Lung microvascular endothelial cell (primary cell): ENCODE measurements around the gene L3MBTL2. TPM values are rescaled to one million over a fixed set of nuclear protein-coding genes. Genes with fewer than 3 reads are reported as not detected.
"Not testable (repeated sequence)": the region's sequence is repeated elsewhere in the genome, so short reads cannot be mapped to it uniquely, and the experiment has no call there.

Experiments used
- DNase-seq, 2 donors: peaks; one replicate each; pipeline versions ENCODE4 v3.0.0 to v3.0.0-alpha.2; 2010; ENCODE audit warnings: low read depth in 2 of 2
- total RNA-seq: library from RNA; depleted of rRNA; stranded (reverse); fragments of >200 nt; gene quantifications from 2 replicates; pipeline ENCODE4 v1.2.1, GENCODE V29; 2014

The L3MBTL2 gene
- 17.0 and 21.6 TPM in 2 replicates for total RNA-seq

DNA sequence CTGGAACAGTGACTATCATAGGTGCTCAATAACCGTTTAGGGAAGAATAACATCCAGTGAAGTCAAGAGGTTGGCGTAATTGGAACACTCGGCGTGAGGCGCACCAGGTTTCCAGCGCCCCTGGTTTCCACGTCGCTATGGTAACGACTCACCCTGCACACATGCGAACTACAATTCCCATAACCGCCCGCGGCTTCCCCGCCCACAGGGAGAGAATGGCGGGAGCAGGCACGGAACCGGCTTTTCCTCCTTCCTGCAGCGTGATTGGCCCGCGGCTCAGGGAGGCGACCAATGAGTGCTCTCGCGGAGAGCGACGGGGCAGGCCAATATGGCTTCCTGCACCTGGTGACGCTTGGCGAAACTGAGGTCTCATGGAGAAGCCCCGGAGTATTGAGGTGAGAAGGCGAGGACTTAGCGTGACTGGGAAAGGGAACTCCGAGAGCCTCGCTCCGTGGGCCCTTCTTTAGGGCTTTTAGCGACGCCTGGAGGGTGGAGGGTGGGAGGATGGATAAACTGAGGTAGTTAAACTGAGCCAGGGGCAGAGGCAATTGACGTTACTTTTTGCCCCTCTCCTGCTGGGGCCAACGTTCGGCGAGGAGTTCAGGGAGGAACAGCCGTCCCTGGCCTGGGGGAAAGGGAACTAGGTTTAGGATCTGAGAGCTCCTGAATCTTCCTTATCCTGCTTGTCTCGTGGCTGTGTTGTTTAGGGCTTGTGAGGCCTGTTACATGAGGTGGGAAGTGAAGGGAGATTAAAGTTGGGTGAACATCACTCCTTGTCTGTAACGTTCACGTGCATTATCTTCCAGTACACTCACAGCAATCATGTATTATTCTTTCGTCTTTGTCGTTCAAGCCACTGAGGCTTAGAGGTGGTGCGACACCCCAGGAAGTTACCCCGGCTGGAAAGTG, at the start of gene L3MBTL2:
Gene L3MBTL2 (plus strand): TSS at position 321 of the 909 bp plus-strand sequence. CDS start 51 bp downstream, at position 372.
- peak; percentile 95 to 97 for DNase-seq

- DNase-seq, result no peak
These were observed 48.0 kb upstream of the L3MBTL2 start for GRCh38 chr22:41157083-41157482.

GRCh38 chr22:41169157-41169556, 36.0 kb upstream of the L3MBTL2 start:
- DNase-seq, result no peak

DNA sequence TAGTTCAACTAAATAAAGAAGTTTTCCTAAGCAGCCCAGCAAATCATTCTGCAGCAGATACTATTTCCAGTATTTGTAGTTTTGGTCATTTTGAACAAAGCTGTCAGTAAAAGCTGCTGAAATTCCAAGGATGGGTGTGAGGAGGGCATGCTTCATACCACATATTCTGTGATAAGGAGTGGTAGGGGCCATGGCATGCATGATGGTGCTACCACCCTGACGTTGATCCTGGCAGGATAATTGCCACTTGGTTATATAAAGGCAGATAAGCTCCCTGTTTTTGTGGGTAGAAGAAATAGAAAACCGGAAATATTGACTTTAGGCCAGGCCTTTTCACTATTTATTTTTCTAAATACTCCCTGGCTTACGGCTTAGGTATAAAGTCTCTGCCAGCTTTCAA, 33.1 kb upstream of the L3MBTL2 start:
- DNase-seq, result no peak

DNA sequence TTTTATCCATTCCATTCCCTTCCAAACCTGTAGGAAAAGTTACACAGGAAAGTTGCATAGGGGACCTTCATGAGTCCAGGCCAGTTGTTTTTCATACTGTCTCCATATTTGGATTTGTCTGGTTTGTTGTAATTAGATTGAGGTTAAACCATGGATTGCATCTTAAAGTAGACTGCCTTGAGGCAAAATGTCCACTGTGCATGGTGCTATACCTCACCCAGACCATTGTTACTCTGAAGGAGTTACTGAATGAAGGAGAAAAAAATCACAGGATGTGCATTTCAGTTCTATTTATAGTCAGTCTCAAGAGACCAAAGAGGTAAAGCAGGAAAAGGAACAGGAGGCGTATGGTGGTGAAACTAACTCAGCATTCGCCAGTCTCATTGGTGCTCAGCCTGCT, 29.6 kb upstream of the L3MBTL2 start:
- DNase-seq, result peak in 1 of 2 donors; percentile 23

DNA sequence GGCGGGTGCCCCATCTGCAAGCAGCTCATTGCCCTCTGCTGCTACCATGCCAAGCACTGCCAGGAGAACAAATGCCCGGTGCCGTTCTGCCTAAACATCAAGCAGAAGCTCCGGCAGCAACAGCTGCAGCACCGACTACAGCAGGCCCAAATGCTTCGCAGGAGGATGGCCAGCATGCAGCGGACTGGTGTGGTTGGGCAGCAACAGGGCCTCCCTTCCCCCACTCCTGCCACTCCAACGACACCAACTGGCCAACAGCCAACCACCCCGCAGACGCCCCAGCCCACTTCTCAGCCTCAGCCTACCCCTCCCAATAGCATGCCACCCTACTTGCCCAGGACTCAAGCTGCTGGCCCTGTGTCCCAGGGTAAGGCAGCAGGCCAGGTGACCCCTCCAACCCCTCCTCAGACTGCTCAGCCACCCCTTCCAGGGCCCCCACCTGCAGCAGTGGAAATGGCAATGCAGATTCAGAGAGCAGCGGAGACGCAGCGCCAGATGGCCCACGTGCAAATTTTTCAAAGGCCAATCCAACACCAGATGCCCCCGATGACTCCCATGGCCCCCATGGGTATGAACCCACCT, 28.0 kb upstream of the L3MBTL2 start:
- no peak for DNase-seq

DNA sequence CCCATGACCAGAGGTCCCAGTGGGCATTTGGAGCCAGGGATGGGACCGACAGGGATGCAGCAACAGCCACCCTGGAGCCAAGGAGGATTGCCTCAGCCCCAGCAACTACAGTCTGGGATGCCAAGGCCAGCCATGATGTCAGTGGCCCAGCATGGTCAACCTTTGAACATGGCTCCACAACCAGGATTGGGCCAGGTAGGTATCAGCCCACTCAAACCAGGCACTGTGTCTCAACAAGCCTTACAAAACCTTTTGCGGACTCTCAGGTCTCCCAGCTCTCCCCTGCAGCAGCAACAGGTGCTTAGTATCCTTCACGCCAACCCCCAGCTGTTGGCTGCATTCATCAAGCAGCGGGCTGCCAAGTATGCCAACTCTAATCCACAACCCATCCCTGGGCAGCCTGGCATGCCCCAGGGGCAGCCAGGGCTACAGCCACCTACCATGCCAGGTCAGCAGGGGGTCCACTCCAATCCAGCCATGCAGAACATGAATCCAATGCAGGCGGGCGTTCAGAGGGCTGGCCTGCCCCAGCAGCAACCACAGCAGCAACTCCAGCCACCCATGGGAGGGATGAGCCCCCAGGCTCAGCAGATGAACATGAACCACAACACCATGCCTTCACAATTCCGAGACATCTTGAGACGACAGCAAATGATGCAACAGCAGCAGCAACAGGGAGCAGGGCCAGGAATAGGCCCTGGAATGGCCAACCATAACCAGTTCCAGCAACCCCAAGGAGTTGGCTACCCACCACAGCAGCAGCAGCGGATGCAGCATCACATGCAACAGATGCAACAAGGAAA, 27.3 kb upstream of the L3MBTL2 start:
- no peak for DNase-seq

GRCh38 chr22:41178425-41178975, 26.6 kb upstream of the L3MBTL2 start:
- DNase-seq, result no peak

- not testable (repeated sequence) for DNase-seq
These were observed 24.8 kb upstream of the L3MBTL2 start for GRCh38 chr22:41180362-41180761.

DNA sequence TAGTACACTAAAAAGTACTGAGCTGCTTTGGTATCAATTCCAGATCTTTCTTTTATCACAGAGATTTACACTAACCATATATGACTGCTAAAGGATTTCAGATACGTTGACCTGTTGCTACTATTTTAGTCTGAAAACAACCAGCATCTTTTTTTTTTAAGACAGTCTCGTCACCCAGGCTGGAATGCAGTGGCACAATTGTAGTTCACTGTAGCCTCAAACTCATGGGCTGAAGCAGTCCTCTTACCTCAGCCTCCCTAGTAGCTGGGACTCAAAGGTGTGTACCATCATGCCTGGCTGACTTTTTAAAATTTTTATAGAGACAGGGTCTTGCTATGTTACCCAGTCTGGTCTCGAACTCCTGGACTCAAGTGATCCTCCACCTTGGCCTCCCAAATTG, 24.2 kb upstream of the L3MBTL2 start:
- no peak for DNase-seq

DNA sequence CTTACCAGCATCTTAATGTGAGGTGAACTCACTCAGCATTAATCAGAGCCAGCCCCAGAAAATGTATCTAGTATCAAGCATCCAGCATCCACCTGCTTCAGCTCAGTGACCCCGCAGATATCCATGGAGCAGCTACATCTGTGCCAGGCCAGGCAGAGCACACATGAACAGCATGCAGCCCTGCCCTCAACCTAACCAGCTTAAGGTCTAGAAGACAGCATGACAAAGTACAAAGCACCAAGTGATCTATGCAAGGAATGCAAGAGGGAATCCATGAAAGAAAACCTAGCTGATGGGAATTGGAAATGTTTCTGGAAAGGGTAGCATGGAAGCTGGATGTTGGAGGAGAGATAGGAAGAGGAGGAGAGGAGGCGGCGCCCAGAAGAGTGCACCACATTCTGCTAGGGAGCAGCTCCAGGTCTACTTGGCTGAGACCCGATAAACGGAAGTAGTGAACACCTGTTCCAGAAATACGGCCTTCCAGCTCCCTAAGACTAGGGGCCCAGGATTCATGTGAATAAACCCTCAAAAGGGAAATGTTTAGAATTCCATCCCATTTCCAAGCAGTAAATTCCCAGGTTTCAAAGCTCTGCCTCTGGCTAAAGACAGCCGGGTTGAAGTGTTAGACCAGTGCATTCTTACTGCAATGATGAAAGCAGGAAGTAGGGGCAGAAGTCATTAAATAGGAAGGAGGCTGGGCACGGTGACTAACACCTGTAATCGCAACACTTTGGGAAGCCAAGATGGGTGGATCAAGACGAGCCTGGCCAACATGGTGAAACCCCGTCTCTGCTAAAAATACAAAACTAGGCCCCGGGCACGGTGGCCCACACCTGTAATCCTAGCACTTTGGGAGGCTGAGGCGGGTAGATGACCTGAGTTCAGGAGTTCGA, 23.5 kb upstream of the L3MBTL2 start:
- DNase-seq, result peak; percentile 46 to 71

DNA sequence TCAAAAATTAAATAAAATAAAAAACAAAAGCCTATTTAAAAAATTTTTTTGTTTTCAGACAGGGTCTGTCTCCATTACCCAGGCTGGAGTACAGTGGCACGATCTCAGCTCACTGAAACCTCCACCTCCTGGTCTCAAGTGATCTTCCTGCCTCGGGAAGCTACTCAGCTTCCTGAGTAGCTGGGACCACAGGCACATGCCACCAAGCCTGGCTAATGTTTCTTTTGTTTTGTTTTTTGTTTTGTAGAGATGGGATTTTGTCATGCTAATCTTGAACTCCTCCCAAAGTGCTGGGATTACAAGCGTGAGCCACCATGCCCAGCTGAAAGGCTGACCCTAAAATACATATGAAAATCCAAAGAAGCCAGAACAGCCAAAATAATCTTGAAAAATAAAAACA, 20.4 kb upstream of the L3MBTL2 start:
- peak; percentile 7 to 69 for DNase-seq

- no peak for DNase-seq
These were observed 13.6 kb upstream of the L3MBTL2 start for GRCh38 chr22:41191467-41191866.

GRCh38 chr22:41193829-41194228, 11.3 kb upstream of the L3MBTL2 start:
- DNase-seq, result no peak

DNA sequence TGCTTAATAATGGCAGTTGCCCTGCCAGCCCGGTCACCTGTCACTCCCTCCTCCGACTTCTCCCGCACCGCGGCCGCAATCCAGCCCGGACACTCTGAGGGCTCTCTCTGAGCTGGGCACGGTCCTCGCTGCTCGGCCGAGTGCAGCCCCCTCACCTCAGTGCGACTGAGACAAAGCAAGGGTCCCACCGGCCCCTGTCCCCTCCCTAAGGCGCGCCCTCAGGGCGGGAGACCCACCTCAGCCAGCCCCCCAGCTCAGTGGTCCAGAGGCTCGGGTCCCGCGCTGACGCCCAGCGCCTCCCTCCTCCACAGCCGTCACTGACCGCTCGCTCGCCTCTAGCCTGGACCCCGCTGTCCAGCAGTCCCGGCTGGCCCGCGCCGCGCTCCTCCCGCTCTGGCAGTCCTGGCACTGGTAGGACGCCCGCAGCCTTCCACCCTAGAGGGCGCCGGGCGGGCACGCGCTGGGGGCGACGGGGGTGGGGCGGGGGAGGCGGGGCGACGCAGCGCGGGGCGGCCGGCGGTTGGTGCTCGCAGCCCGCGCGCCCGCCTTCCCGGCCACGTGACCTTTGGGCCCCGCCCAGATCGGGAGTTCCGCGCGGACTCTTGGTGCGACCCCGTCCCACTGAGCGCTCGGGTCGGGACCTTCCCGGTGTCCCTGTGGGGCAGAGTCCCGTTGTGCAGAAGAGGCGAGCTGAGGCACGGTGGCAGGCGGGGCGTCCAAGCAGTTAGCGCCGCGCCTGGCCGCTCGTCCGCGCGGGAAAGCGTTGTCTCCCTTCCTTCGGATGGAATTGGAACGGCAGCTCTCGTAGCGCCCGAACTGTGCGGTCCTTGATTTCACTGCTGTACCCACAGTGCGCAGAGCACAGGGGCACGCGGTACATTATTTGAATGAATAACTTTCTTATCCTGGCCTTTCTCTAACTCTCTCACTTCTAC, 7.8 kb upstream of the L3MBTL2 start:
- DNase-seq, result peak; percentile 62 to 76

DNA sequence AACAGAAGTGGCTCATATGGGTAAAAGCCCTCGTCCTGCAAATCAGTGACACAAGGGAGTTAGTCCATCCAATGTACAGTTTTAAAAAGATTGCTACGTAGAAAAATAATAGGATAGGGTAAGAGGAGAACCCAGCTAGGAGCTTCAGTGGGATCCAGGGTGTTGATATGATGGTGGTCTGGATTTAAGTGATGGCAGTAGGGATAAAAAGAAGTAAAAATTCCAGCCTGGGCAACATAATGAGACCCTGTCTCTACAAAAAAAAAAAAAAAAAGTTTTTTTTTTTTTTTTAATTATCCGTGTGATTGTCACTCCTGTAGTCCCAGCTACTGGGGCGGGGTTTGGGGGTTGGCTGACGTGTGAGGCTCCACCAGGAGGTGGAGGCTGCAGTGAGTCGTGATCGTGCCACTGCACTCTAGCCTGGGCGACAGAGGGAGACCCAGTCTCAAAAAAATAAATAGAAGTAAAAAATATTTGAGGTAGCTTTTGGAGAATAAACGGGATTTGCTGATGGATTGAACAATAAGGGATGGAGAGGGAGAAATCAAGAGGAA, 7.0 kb upstream of the L3MBTL2 start:
- DNase-seq, result peak; percentile 39 to 67

- no peak for DNase-seq
These were observed 4.0 kb upstream of the L3MBTL2 start for GRCh38 chr22:41201141-41201540.

GRCh38 chr22:41203118-41203517, 2.0 kb upstream of the L3MBTL2 start:
- no peak for DNase-seq

DNA sequence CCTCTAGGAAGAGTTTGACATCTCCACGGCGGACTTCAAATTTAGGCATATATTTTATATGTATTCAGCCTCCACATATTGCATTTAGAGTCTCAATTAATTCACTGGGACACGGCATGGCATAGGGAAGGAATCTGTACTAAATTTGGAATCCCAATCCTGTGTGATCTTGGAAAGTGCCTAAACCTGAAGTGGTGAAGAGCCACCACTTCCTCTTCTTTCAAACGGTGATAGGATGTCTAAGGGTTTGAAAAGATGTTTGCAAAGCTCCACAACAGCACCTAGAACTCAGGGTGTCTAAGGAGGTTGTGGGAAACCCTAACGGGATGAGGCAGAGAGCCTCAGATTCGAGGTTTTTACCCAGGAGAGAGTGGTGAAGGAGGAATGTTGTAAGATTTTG, 1.0 kb upstream of the L3MBTL2 start:
- no peak for DNase-seq
